GM18909 (cell line): ENCODE data around the gene APBA2.
"Not testable (repeated sequence)": the region's sequence is repeated elsewhere in the genome, so short reads cannot be mapped to it uniquely, and the experiment has no call there.

Experiments used
- ATAC-seq: cut with Tn5 transposase; IDR thresholded peaks from one replicate; pipeline ENCODE4 v1.9.1; 2021; ENCODE audit warnings: mild to moderate bottlenecking; ENCODE audit not compliant: unreplicated experiment, poor library complexity

APBA2 gene

GRCh38 chr15:28994142-28994830 is 108.5 kb downstream of the APBA2 start:
- no peak for ATAC-seq

GRCh38 chr15:28994831-28995596 is 109.2 kb downstream of the APBA2 start:
- no peak for ATAC-seq

DNA sequence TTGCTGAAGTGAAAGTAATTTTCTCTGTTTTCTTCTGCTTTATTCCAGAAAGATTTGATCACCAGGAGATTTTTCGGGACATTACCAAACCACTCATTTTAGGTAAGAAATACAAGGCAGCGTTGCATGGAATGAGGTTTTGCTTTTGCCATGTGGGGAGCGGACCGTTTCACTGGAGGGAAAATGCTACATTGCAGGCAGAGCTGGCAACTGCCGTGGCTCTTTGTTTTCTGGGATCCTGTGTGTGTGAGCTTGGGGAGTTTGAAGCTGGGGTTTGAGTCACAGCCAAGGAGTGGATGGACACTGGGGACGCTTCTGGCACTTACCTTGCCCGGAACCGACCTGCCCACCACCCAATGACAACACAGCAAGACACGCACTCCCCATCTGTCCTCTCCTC is 109.9 kb downstream of the APBA2 start:
- no peak for ATAC-seq

- no peak for ATAC-seq
Observed at GRCh38 chr15:28996289-28996688, 110.5 kb downstream of the APBA2 start.

DNA sequence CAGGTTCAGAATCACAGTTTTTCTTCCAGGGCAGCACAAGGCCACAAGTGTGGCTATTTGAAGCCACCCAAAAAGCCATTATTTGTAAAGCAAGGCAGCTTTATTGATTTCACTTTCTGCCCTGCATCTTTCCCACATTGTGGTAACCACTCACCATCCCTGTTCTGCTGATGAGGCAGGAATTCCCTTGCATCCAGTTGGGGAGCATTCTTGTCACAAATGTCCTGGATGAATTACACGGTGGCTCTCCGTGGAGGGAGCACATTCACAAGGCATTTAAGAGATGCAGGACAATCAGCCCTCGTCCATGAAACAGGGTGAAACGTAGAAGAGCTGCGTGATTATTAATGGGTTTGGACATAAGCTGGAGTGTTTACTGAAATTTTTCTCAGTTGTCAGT is 111.2 kb downstream of the APBA2 start:
- no peak for ATAC-seq

DNA sequence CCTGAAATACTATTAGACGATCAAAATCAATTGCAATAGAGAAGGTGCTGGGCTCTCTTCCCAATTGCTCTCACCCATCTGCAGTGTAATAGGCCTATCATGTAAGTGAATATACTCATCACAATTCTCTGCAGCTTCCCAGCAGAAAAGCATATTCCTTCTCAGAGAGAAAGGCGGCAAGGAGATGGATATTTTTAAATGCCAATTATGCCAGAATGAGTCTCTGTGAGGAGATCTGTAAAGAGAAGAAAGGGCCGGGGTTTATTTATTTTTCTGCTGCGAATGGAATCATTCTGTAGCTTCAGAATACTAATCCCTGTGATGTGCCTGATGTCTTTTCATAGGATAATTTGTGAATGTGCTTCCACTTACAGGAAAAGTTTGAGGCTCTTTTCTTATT is 112.0 kb downstream of the APBA2 start:
- ATAC-seq = no peak

DNA sequence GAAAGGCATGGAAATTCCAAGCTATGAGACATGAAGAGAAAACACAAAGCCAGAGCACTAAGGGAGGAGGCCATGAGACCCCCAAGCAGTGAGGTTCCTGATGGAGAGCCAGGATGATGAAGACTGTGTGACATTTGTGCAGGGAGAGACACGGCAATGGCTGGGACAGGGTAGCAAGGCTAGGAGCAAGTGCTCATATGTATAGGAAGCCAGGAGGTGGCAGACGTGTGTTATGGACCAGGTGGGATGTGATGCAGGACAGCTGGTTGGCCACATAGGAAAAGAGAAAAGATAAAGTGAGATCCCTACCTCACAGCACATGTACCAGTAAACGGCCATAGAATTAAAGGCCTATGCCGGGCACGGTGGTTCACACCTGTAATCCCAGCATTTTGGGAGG is 112.7 kb downstream of the APBA2 start:
- no peak for ATAC-seq

DNA sequence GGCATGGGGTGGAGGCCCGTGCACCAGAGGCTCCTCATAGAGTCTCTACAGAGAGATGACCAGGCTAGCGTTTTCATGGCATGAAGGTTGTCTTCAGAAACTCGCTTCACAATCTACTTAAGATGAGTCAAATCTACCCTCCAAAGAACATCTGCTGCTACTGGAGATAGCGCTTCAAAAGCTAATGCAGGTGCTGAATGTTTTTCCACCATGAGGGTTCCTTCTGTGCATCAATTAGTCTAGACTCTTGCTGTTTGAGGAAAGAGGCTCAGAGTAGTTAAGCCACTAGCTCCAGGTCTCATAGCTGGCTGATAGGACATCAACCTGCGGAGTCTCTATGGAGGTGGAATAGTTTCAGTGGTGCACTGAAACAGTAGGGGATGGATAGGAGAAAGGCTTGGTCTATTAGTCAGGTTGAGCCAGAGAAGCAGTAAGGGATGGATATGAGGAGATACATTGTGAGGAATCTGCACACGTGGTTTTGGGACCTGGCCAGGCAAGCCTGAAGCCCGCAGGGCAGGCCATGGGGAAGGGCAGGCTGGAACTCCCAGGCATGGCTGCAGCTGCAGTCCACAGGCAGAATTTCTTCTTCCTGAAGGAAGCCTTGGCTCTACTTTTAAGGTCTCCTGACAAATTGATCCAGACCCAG is 117.5 kb downstream of the APBA2 start:
- no peak for ATAC-seq

GRCh38 chr15:29003840-29004233 is 118.1 kb downstream of the APBA2 start:
- no peak for ATAC-seq

- no peak for ATAC-seq
Observed at GRCh38 chr15:29005931-29006330, 120.2 kb downstream of the APBA2 start.

GRCh38 chr15:29008846-29009245 is 123.1 kb downstream of the APBA2 start:
- ATAC-seq = no peak

- no peak for ATAC-seq
Observed at GRCh38 chr15:29012097-29012496, 126.3 kb downstream of the APBA2 start.

DNA sequence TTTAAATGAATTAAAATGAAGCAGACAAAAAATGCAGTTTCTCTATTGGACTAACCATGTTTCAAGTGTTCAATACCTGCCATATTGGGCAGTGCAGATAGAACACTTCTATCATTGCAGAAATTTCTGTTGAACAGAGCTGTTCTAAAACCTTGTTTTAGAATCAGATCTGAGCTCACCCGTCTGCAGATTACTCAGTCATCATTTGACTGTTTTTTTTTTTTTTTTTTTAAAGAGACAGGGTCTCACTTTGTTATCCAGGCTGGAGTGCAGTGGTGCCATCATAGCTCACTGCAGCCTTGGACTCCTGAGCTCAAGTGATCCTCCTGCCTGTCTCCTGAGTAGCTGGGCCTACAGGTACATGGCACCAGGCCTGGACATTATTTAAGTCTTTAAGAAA is 128.7 kb downstream of the APBA2 start:
- ATAC-seq = no peak

GRCh38 chr15:29016518-29016917 is 130.7 kb downstream of the APBA2 start:
- no peak for ATAC-seq

DNA sequence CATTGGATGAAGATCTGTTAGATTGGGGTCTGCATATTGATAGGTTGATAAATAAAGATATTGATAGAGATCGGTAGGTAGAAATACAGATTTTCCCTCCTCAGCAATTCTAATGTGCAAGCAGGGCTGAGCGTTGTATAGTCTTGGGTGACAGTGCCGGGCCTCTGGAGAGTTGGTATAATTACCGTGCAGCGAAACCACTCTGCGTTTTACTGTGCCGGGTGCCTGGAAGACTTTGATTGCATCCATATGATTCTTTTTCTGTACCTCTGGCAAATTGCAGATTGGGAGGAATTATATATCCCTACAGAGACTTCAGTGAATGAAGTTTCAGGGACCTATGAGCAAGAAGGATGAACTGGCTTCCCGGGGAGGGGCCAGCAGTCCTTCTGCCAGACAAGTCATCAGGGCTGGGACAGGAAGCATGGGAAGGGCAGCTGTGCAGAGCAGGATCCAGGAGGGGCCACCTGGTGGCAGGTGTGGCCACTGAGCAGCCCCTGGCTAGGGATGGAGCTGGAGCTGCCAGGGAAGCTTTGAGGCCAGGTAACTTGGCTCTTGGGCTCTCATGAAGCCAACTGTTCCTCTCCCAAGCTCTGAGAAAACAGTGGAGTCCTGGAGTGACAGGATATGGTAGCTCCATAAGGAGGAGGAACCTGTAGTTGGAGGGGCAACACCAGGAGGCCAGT is 132.5 kb downstream of the APBA2 start:
- no peak for ATAC-seq

DNA sequence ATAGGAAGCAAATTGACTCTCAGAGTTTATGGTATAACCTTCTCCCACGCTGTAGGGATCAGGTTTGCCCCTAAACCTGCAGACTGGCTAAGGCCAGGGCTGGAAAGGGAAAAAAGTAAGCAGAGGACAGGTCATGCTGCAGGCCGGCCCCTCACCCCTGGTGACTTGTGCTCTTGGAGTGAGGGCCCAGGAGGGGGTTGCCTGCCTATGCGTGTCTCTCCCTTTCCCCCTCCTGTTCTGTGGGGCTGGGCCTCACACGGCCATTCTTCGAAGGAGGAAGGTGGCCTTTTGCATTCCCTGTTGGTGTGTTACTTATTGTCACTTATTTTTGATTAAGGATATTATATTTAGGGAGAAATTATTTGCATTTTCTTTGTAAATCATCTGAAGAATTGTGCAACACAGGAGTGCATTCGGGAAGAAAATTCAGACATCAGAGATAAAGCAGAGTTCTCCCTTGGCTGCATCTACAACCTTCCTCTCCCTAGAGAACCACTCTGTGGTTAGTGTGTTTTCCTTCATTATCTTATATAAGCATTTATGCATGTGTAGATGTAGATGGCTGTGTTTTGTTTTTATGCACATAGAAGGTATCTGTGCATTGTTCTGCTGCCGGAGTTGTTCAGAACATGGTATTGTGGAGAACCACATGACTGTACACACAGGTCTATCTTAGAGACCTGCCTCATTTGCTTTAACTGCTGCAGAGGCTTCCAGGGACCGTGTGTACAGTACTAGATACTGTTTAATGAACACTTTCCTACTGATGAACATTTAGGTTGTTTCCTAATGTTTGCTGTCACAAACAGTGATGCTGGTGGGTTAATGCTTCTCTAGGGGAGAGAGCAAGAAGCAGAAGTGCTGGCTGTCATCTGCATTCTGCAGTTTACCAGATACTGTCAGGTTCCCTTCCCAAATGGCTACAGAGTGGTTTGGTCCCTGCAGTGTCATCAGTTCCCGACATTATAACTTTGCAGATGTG is 133.5 kb downstream of the APBA2 start:
- ATAC-seq = no peak

GRCh38 chr15:29021857-29022256 is 136.1 kb downstream of the APBA2 start:
- ATAC-seq = no peak

- no peak for ATAC-seq
Observed at GRCh38 chr15:29024662-29025061, 138.9 kb downstream of the APBA2 start.

- ATAC-seq = not testable (repeated sequence)
Observed at GRCh38 chr15:29025411-29025810, 139.6 kb downstream of the APBA2 start.

DNA sequence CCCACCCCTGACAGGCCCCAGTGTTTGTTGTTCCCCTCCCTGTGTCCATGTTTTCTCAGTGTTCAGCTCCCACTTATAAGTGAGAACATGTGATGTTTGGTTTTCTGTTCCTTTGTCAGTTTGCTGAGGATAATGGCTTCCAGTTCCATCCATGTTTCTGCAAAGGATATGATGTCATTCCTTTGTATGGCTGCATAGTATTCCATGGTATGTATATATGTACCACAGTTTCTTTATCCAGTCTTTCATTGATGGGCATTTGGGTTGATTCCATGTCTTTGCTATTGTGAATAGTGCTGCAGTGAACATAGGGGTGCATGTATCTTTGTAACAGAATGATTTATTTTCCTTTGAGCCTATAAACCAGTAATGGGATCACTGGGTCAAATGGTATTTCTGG is 142.4 kb downstream of the APBA2 start:
- ATAC-seq = not testable (repeated sequence)
